Upper lobe of right lung (tissue), 1 donor: ENCODE results near the gene ENOX1. TPM values are rescaled to one million over a fixed set of nuclear protein-coding genes. Genes with fewer than 3 reads are reported as not detected.

ENCODE experiments used
- ATAC-seq: fragments of 200-7000 bp; cut with Tn5 transposase; one replicate; pipeline ENCODE4 v1.9.1; 2020; ENCODE audit warnings: mild to moderate bottlenecking, moderate library complexity
- DNase-seq: peaks from one replicate; pipeline ENCODE4 v3.0.0-alpha.2; 2020
- H3K27ac ChIP-seq: fragments of 200-600 bp; one replicate; pipeline ENCODE4 v1.8.0; 2022
- H3K27me3 ChIP-seq: fragments of 200-600 bp; one replicate; pipeline ENCODE4 v1.8.0; 2022; ENCODE audit warnings: mild to moderate bottlenecking
- H3K36me3 ChIP-seq: fragments of 200-600 bp; one replicate; pipeline ENCODE4 v1.8.0; 2022
- H3K4me1 ChIP-seq: fragments of 200-600 bp; one replicate; pipeline ENCODE4 v1.8.0; 2022
- H3K4me3 ChIP-seq: fragments of 200-600 bp; one replicate; pipeline ENCODE4 v1.8.0; 2022; ENCODE audit warnings: mild to moderate bottlenecking
- H3K9me3 ChIP-seq: fragments of 200-600 bp; one replicate; pipeline ENCODE4 v1.8.0; 2022
- intact Hi-C: fragments of 100-400 bp; cut with DNase I; formaldehyde crosslinking; loops from one replicate; pipeline ENCODE4 v1.11.0; 2022
- total RNA-seq: library from RNA; stranded (reverse); fragmentation: NEBNext Ultra II Directional; extraction: Animal tissue kit (Norgen Biotek cat#: 25700); gene quantifications from one replicate; pipeline ENCODE4 v1.2.1, GENCODE V29; 2021
- TF ChIP-seq, protein P1 (sequence below): fragments of 200-600 bp; IDR thresholded peaks from one replicate; pipeline ENCODE4 v1.8.0; 2022; ENCODE audit warnings: antibody characterized with exemption
- donor health status: DM: no; HTN: yes; CAD: no; lungs with severe emphysema.

ENOX1 gene
- total RNA-seq, 1 donor from 2014 or later = 0.69 TPM

DNA sequence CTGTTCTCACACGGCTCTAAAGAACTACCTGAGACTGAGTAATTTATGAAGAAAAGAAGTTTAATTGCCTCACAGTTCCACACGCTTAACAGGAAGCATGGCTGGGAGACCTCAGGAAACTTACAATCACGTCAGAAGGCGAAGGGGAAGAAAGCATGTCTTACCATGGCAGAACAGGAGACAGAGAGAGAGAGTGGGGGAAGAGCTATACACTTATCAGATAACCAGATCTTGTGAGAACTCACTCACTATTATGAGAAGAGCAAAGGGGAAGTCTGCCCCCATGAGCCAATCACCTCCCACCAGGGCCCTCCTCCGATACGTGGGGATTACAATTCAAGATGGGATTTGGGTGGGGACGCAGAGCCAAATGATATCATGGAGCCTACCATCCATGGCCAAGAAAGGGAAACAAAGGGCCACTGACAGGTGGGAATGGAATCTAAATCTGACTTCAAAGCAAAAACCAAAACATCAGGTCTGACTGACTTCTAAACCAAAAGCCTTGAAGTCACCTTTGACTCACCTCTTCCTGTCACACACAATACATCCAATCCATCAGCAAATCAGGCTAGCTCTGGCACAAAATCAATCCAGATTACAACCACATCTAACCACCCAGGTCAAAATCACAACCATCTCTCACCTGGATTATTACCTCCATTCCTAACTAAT lies 189.7 kb downstream of the ENOX1 start:
- Histone ChIP-seq H3K4me3 (no peak overlapping the region), H3K27ac (no peak overlapping the region), H3K4me1 (no peaks in the 10 kb centered on the region), H3K27me3 (no peaks in the 10 kb centered on the region), H3K9me3 (no peaks in the 10 kb centered on the region), H3K36me3 (no peaks in the 10 kb centered on the region)
- DNase-seq (no peak), ATAC-seq (no peak)
- TF ChIP-seq, protein P1, sequence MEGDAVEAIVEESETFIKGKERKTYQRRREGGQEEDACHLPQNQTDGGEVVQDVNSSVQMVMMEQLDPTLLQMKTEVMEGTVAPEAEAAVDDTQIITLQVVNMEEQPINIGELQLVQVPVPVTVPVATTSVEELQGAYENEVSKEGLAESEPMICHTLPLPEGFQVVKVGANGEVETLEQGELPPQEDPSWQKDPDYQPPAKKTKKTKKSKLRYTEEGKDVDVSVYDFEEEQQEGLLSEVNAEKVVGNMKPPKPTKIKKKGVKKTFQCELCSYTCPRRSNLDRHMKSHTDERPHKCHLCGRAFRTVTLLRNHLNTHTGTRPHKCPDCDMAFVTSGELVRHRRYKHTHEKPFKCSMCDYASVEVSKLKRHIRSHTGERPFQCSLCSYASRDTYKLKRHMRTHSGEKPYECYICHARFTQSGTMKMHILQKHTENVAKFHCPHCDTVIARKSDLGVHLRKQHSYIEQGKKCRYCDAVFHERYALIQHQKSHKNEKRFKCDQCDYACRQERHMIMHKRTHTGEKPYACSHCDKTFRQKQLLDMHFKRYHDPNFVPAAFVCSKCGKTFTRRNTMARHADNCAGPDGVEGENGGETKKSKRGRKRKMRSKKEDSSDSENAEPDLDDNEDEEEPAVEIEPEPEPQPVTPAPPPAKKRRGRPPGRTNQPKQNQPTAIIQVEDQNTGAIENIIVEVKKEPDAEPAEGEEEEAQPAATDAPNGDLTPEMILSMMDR = no peak
- intact Hi-C loops = no loop called here

DNA sequence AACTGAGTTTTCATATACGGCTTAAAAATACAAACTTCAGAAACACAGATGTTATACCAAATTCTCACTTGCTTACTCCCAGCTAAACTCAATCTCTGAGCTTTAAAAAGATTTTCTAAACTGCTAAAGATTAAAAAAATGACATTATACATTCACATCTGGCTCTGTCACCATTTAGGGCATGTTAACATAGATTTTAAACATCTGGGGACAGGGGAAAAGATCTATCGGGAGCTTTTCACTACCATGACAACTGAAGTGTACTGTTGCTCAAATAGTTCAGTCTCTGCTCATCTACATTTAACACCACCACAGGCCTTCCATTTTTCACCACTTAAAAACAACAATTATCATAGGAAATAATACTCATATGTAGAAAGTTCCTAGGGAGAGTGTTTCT lies 190.8 kb downstream of the ENOX1 start:
- TF ChIP-seq, protein P1 = no peak
- intact Hi-C loops = no loop called here
- no peak for DNase-seq
- Histone ChIP-seq H3K4me1 (no peaks in the 10 kb centered on the region), H3K36me3 (no peaks in the 10 kb centered on the region), H3K4me3 (no peak overlapping the region), H3K9me3 (no peaks in the 10 kb centered on the region), H3K27ac (no peak overlapping the region), H3K27me3 (no peaks in the 10 kb centered on the region)
- ATAC-seq = no peak

DNA sequence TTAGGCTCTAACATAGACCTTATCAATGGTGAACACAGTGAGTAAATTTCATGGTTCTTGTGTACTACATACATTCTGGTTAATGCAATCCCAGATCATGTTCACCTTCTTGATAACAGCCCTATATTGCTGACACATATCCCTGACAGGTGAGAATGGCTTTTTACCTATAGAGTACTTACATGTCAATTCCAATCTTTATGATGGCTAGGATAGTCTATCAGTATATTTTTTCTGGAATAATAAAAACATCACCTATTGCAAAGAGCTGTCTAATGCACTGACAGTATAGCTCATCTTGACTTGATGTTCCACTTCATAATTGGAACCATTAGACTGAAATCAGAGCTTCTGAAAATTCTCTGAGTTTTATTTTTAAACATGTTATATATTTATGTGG lies 199.4 kb downstream of the ENOX1 start:
- no peaks in the 10 kb centered on the region for H3K9me3 ChIP-seq
- no peak overlapping the region for H3K4me3 ChIP-seq
- intact Hi-C loops = no loop called here
- no peaks in the 10 kb centered on the region for H3K4me1 ChIP-seq
- no peaks in the 10 kb centered on the region for H3K36me3 ChIP-seq
- TF ChIP-seq, protein P1 = no peak
- no peak for ATAC-seq
- H3K27me3 ChIP-seq = no peaks in the 10 kb centered on the region
- no peak for DNase-seq
- no peak overlapping the region for H3K27ac ChIP-seq

DNA sequence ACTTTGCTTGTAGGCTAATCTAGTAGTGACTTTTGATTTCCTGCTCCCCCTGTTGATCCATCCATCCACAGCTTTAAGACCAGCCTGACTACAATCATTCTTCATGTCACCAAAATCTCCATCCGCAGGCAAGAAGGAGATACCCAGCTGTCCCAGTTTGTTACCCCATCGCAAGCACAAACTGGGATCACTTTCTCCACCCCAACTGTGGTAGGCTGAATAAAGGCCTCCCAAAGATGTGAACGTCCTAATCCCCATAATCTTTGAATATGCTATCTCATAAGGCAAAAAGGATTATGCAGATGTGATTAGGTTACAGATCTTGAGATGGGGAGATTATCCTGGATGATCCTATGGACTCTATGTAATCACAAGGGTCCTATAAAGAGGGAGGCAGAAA lies 202.0 kb downstream of the ENOX1 start:
- no peaks in the 10 kb centered on the region for H3K9me3 ChIP-seq
- no peak for ATAC-seq
- TF ChIP-seq, protein P1 = no peak
- intact Hi-C loops = no loop called here
- H3K27me3 ChIP-seq = peaks cover under 1% of the 10 kb centered on the region
- H3K27ac ChIP-seq = no peak overlapping the region
- no peak overlapping the region for H3K4me3 ChIP-seq
- H3K4me1 ChIP-seq = no peaks in the 10 kb centered on the region
- H3K36me3 ChIP-seq = no peaks in the 10 kb centered on the region
- no peak for DNase-seq

DNA sequence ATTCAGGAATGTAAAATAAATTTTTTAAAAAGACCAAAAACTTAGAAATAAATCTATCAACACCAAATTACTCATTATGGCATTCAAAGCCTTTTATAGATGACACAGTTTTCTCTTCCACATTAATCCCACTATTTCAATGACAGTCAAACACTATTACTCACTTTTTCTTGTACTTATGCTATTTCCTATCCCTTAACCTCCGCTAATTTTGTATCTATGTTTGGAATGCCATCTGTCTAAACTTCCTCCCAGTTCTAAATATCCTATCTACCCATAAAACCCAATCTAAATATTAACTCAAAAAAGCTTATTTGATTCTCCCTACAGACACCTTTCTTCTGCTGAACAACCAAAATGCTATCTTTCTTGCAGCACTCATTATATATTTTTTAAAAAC lies 203.5 kb downstream of the ENOX1 start:
- no peaks in the 10 kb centered on the region for H3K36me3 ChIP-seq
- no peaks in the 10 kb centered on the region for H3K4me1 ChIP-seq
- TF ChIP-seq, protein P1 = no peak
- no peaks in the 10 kb centered on the region for H3K9me3 ChIP-seq
- ATAC-seq = no peak
- peaks cover 7% of the 10 kb centered on the region for H3K27me3 ChIP-seq
- H3K27ac ChIP-seq = no peak overlapping the region
- intact Hi-C loops = no loop called here
- no peak overlapping the region for H3K4me3 ChIP-seq
- no peak for DNase-seq

DNA sequence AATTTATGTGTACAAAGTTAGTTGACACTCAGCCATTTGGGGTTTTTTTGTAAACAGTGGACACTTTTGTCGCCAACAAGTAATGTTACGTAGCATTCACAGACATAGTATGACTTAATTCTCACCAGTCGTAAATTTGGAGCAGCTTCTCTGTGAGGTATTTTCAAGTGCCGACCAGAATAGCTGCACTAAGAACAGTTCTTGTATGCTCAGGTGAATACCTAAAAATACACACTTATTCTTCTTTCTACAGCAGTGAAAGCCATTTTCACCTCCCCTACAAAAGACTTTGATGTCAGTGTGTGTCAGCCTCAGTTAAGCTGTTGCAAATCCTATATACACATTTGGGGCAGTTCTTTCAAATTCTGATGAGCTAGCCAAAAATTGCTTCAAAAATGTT lies 206.5 kb downstream of the ENOX1 start:
- H3K36me3 ChIP-seq = no peaks in the 10 kb centered on the region
- TF ChIP-seq, protein P1 = no peak
- H3K9me3 ChIP-seq = no peaks in the 10 kb centered on the region
- peaks cover 7% of the 10 kb centered on the region for H3K27me3 ChIP-seq
- H3K4me1 ChIP-seq = no peaks in the 10 kb centered on the region
- H3K4me3 ChIP-seq = no peak overlapping the region
- DNase-seq = no peak
- intact Hi-C loops = no loop called here
- no peak for ATAC-seq
- no peak overlapping the region for H3K27ac ChIP-seq
